ENCODE results near the gene KIF19.

The KIF19 gene

DNA sequence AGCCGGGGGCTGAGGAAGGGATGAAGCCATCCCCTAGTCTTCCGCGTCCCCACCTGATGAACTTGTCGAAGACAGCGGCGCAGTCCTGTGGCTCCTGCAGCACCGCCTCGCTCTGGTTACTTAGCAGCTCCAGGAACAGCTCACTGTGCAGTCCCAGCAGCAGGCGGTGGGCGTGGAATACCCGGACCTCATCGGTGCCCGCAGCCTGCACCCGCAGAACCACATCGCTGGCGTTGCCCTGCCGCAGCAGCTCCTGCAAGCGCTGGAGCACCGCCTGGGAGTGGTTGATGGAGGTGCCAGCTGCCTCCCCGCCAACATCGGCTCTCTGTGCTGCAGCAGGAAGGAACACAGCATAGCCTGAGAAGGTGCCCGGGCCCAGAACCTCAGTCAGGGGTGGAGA, 33.9 kb downstream of the KIF19 start:
- no peak overlapping the region for H3K4me3 ChIP-seq (ENCODE audit: low read depth, low read length)

GRCh38 chr17:74360899-74361229, 34.8 kb downstream of the KIF19 start:
- H3K4me3 ChIP-seq (ENCODE audit: low read depth, low read length): no peak overlapping the region

GRCh38 chr17:74361230-74362068, 35.4 kb downstream of the KIF19 start, which contains the start of gene BTBD17:
Gene BTBD17 (minus strand): TSS chr17:74361868. CDS start chr17:74361819, 49 bp downstream.
- H3K4me3 ChIP-seq (ENCODE audit: low read depth, low read length): no peak within 1 kb of the TSS

DNA sequence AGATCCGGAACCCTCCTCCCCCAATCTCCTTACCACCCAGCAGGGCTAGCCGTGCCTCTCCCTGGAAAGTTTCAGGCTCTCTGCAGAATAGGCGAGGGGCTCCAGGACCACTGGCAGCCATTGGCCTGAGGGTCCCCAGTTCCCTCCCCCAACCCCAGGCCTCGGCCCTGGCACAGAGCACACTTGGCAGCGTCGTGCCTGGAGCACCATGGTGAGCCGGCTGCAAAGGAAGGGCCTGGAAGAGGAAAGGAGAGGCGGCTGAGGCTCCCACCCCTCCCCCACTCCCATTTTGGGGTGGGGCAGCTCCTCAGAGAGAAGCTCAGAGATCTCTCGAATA, 36.0 kb downstream of the KIF19 start:
- no peak overlapping the region for H3K4me3 ChIP-seq (ENCODE audit: low read depth, low read length)

DNA sequence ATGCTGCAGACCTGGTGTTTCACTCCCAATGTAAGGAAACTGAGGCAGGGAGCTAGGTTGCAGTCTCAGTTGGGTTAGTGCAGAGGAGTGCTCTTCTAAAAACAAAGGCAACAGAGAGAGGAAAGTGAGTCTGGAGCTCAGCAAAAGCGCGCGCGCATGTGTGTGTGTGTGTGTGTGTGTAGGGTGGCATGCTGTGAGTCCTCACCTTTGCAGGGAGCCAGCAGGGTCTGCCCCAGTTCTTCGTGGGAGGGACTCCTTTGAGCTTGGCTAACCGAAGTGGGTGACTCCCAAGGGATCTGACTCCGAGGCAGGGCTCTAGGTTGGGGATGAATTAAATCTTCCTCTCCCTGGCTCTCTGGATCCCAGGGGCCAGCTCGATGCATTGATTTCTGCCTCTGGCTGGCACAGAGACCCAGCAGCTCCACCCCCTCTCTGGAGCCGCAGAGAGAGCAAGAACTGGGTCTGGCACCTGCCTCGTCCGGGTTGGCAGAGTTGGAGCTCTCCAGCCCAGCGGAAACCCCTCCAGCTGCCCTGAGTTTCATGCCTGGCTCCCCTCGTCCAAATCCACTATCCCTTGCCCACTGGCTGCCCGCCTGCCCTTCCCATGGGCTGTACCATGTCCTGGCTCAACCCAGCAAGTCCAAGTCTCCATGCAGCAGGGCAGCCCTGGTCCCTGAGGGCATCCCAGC, 36.9 kb downstream of the KIF19 start:
- no peak overlapping the region for H3K4me3 ChIP-seq (ENCODE audit: low read depth, low read length)

- H3K4me3 ChIP-seq (ENCODE audit: low read depth, low read length): no peak within 1 kb of the TSS
Observed at GRCh38 chr17:74367206-74367605, 41.2 kb downstream of the KIF19 start, which contains the start of gene GPR142. Gene GPR142 (plus strand): TSS chr17:74367506. CDS start chr17:74369541, 2,035 bp downstream.

GRCh38 chr17:74368341-74369081, 42.5 kb downstream of the KIF19 start:
- no peak overlapping the region for H3K4me3 ChIP-seq (ENCODE audit: low read depth, low read length)

DNA sequence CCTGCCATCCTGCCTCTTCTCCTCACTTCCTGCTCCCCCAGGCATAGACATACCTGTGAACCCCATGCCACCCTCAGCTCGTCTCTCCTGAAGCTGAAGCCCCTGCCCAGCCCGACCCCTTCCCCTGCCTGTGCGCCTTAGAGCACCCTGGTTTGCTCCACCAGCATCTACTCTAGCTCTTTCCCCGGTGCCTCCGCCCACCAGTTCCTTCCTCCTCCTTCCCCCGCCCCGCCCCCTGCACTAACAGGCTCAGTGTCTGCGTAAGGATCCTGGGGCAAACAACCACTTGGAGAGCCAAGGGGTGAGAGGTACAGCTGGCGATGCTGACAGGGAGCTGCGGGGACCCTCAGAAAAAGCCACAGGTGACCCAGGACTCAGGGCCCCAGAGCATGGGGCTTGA, 43.2 kb downstream of the KIF19 start:
- H3K4me3 ChIP-seq (ENCODE audit: low read depth, low read length): no peak overlapping the region

DNA sequence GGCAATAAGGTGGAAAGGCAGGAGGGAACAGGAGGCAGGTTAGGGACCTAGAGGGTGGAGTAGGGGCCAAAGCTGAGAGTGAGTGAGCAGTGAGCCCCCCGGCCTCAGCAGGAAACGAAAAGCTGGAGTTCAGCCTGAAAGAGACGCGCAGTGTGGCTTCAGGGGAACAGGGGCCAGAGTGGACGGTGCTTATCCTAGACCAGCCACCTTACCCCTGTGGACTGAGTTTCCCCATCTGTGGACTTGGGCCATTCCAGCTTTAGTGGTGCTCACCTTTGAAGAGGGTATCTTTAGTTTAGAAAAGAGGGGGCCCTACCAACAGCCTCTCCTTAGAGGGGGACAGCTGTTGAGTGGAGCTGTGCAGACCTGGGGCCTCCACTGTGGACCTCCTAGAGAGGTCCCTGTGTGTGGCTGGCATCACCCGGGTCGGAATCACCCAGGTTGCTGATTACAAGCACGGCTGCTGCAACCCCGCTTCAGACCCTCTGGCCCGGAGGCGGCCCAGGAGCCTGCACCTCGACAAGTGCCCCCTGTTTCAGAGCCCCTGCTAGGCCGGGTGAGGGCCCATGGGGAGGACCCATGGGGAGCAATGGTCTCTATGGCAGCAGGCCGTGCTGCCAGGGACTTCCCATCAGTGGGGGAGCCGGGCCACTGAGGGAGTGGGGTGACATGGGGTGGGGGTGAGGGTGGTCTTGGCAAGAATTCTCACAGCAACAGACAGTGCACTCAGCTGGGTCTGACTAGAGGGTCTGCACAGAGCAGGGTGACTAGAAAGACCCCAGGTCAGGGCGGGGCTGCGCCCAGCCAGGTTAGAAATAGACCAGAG, 43.9 kb downstream of the KIF19 start:
- no peak overlapping the region for H3K4me3 ChIP-seq (ENCODE audit: low read depth, low read length)

GRCh38 chr17:74371653-74372147, 45.7 kb downstream of the KIF19 start:
- H3K4me3 ChIP-seq (ENCODE audit: low read depth, low read length): no peak overlapping the region

GRCh38 chr17:74372426-74372825, 46.4 kb downstream of the KIF19 start:
- H3K4me3 ChIP-seq (ENCODE audit: low read depth, low read length): no peak overlapping the region

DNA sequence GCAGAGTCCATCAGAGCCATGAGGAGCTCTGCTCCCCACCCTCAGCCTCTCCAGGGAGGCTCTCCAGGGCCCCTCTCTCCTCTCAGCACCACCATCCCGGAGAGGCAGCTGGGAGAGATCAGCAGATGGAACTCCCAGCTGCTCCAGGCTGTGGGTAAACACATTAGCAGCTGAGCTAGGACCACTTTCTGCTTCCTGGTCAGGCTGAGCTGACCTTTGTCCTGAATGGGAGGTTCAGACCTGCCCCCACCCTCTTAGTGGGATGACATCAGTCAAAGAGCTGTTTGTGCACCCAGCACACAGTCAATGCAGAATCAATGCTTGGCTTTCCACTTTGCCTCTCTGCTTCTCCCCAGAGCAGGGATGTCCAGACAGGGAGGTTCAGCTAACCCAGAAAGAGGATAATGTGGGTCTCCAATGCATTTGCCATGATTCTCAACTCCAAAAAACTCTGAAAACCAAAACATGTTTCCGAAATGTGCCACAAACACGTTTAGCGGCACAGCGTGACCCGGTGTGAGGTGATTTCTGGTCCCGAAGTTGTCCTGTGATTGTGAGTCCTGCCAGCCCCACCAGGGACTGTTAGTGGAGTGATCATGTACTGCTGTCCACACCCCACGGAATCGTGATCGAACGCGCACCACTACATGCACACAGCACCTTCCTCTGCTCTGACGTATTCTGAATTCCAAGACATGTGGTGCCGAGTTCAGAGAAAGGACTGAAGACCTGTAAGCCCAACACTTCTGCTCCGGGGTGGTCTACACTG, 48.0 kb downstream of the KIF19 start:
- H3K4me3 ChIP-seq (ENCODE audit: low read depth, low read length): no peak overlapping the region

GRCh38 chr17:74374858-74375257, 48.8 kb downstream of the KIF19 start:
- no peak overlapping the region for H3K4me3 ChIP-seq (ENCODE audit: low read depth, low read length)

- H3K4me3 ChIP-seq (ENCODE audit: low read depth, low read length): no peak overlapping the region
Observed at GRCh38 chr17:74379495-74380085, 53.6 kb downstream of the KIF19 start.

- no peak overlapping the region for H3K4me3 ChIP-seq (ENCODE audit: low read depth, low read length)
Observed at GRCh38 chr17:74380086-74380958, 54.3 kb downstream of the KIF19 start.

- no peak overlapping the region for H3K4me3 ChIP-seq (ENCODE audit: low read depth, low read length)
Observed at GRCh38 chr17:74380959-74381808, 55.2 kb downstream of the KIF19 start.

- no peak overlapping the region for H3K4me3 ChIP-seq (ENCODE audit: low read depth, low read length)
Observed at GRCh38 chr17:74383141-74383540, 57.1 kb downstream of the KIF19 start.

DNA sequence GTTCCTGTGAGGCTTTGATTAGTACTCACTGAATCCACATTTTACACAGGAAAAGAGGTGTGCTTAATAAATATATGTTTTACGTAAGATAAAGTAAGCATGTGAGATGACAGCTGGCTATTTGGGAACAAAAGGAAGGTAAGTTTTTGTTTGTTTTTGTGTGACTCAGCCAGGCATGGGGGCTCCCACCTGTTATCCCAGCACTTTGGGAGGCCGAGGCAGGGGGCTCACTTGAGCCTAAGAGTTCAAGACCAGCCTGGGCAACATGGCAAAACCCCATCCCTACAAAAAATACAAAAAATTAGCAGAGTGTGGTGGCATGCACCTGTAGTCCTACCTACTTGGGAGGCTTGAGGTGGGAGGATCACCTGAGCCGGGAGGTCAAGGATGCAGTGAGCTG, 59.2 kb downstream of the KIF19 start:
- H3K4me3 ChIP-seq (ENCODE audit: low read depth, low read length): no peak overlapping the region
